Measurements from ENCODE around the gene NKIRAS2. TPM values are rescaled to one million over a fixed set of nuclear protein-coding genes. Genes with fewer than 3 reads are reported as not detected.
A peak's percentile ranks its signal among the peaks of the same experiment; 100 is the strongest.

NKIRAS2 gene
- total and polyA plus RNA-seq, 2 of the 13 experiments (the other 11 are each of a cell fraction or from before 2014, with no cell fraction given): 27.9 to 42.0 TPM

DNA sequence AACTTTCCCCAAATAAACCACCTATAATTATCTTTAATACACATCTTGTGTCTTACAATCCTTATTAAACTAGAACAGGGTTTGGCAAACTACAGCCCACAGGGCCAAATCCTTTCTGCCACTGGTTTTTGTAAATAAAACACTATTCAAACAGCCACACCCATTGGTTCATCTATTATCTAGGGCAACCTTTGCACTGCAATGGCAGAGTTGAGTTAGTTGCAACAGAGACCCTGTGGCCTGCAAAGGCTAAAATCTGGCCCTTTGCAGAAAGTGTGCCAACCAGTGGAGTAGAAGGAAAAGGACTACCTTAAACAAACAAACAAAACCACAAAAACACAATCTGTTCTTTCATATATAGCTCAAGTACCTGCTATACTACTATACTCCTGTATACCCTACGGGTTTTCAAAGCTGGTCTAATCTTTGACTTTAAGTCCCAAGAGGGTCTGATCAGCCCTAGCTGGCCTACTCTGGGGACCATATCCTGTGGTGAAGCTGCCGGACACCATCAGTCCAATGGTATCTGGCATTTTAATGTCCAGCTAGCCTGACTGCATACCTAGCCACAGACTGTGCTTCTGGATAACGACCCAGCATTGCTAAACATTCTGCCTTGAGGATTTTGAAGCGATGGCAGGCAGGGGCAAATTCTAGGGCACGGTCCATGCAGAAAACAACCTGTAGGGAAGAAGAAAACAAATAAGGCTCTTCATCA is 30.0 kb upstream of the NKIRAS2 start (continued):
- TF ChIP-seq ZNF574 (CRISPR knock-in tag; IDR thresholded peaks at IDR 0.05) (peak; percentile 86), NCOA2 (CRISPR knock-in tag; IDR thresholded peaks at IDR 0.05) (peak; percentile 61), PHF21A (CRISPR knock-in tag; IDR thresholded peaks at IDR 0.05) (peak; percentile 96), LCORL (IDR thresholded peaks at IDR 0.05) (peak; percentile 67), LCORL (CRISPR knock-in tag; IDR thresholded peaks at IDR 0.05) (peak; percentile 61; the same call in 1 of the 2 replicates), FUBP1 (CRISPR knock-in tag; IDR thresholded peaks at IDR 0.05; ENCODE audit: borderline replicate concordance) (no peak), SALL1 (CRISPR knock-in tag; IDR thresholded peaks at IDR 0.05) (peak; percentile 63; the same call in 1 of the 2 replicates), HNF4G (IDR thresholded peaks at IDR 0.05; ENCODE audit: borderline replicate concordance, low read depth, low read length) (peak; percentile 96), HNF4G (CRISPR knock-in tag; IDR thresholded peaks at IDR 0.05; ENCODE audit: borderline replicate concordance, low read depth) (peak; percentile 50; the same call in 1 of the 2 replicates), ZNF607 (CRISPR knock-in tag; IDR thresholded peaks at IDR 0.05; ENCODE audit: borderline replicate concordance) (0 out of 2 replicates have a peak, but pooled peaks have one; percentile 27), ASH2L (IDR thresholded peaks at IDR 0.05; ENCODE audit: insufficient read length, low read depth, low read length) (peak; percentile 43), GATAD1 (CRISPR knock-in tag; IDR thresholded peaks at IDR 0.05) (peak; percentile 48; the same call in 1 of the 2 replicates), BHLHE40 (IDR thresholded peaks at IDR 0.05; ENCODE audit: low read length) (no peak), ZSCAN25 (CRISPR knock-in tag; IDR thresholded peaks at IDR 0.05) (0 out of 2 replicates have a peak, but pooled peaks have one; percentile 29), ZBED4 (CRISPR knock-in tag; IDR thresholded peaks at IDR 0.05; ENCODE audit: borderline replicate concordance) (0 out of 2 replicates have a peak, but pooled peaks have one; percentile 33), ARNTL (CRISPR knock-in tag; IDR thresholded peaks at IDR 0.05) (no peak), RXRB (CRISPR knock-in tag; IDR thresholded peaks at IDR 0.05; ENCODE audit: borderline replicate concordance) (peak; percentile 79), FOXP4 (CRISPR knock-in tag; IDR thresholded peaks at IDR 0.05) (peak; percentile 67), CEBPG (CRISPR knock-in tag; IDR thresholded peaks at IDR 0.05) (peak; percentile 91)

Data from HepG2 (cell line).